ENCODE measurements around the gene LYPLA2. TPM values are rescaled to one million over a fixed set of nuclear protein-coding genes. Genes with fewer than 3 reads are reported as not detected.
"Not testable (repeated sequence)": the region's sequence is repeated elsewhere in the genome, so short reads cannot be mapped to it uniquely, and the experiment has no call there.

Gene LYPLA2
- total RNA-seq, 1 donor from 2014 or later = 21.9 TPM

- peak overlapping the region; percentile 98 for H3K27ac ChIP-seq (ENCODE audit: low read depth, low read length)
- H3K36me3 ChIP-seq (ENCODE audit: control insufficient read depth in 3 of 3, insufficient read depth in 3 of 3, low read length in 3 of 3) = peaks cover 0 to 4% (median 0%) of the 10 kb centered on the region in 3 donors
- peak overlapping the region; percentile 68 to 100 (median 100) for H3K9ac ChIP-seq (ENCODE audit: low read depth in 1 of 3, low read length in 3 of 3)
- peak overlapping the region; percentile 67 to 96 (median 90) for H3K4me3 ChIP-seq (ENCODE audit: low read length in 3 of 3)
- H3K4me1 ChIP-seq (ENCODE audit: control insufficient read depth in 3 of 3, insufficient read depth in 3 of 3, low read length in 3 of 3) = peaks cover 9 to 17% (median 11%) of the 10 kb centered on the region in 3 donors
- no peaks in the 10 kb centered on the region for H3K27me3 ChIP-seq (ENCODE audit: control insufficient read depth in 3 of 3, insufficient read depth in 3 of 3, low read length in 3 of 3)
- no peaks in the 10 kb centered on the region for H3K9me3 ChIP-seq (ENCODE audit: control insufficient read depth in 3 of 3, low read length in 3 of 3)
Measured at GRCh38 chr1:23825762-23826522, 35.0 kb downstream of the LYPLA2 start.

GRCh38 chr1:23826590-23826989 is 35.6 kb downstream of the LYPLA2 start:
- peaks cover 9 to 17% (median 11%) of the 10 kb centered on the region in 3 donors for H3K4me1 ChIP-seq (ENCODE audit: control insufficient read depth in 3 of 3, insufficient read depth in 3 of 3, low read length in 3 of 3)
- H3K9me3 ChIP-seq (ENCODE audit: control insufficient read depth in 3 of 3, low read length in 3 of 3); H3K9ac ChIP-seq (ENCODE audit: low read depth in 1 of 3, low read length in 3 of 3); H3K27ac ChIP-seq (ENCODE audit: low read depth, low read length); H3K36me3 ChIP-seq (ENCODE audit: control insufficient read depth in 3 of 3, insufficient read depth in 3 of 3, low read length in 3 of 3); H3K4me3 ChIP-seq (ENCODE audit: low read length in 3 of 3); H3K27me3 ChIP-seq (ENCODE audit: control insufficient read depth in 3 of 3, insufficient read depth in 3 of 3, low read length in 3 of 3): not testable (repeated sequence)

- Histone ChIP-seq H3K27ac (ENCODE audit: low read depth, low read length) (no peak overlapping the region), H3K9ac (ENCODE audit: low read depth in 1 of 3, low read length in 3 of 3) (no peak overlapping the region), H3K27me3 (ENCODE audit: control insufficient read depth in 3 of 3, insufficient read depth in 3 of 3, low read length in 3 of 3) (no peaks in the 10 kb centered on the region), H3K9me3 (ENCODE audit: control insufficient read depth in 3 of 3, low read length in 3 of 3) (no peaks in the 10 kb centered on the region), H3K4me1 (ENCODE audit: control insufficient read depth in 3 of 3, insufficient read depth in 3 of 3, low read length in 3 of 3) (peaks cover 9 to 12% (median 11%) of the 10 kb centered on the region in 3 donors), H3K4me3 (ENCODE audit: low read length in 3 of 3) (no peak overlapping the region), H3K36me3 (ENCODE audit: control insufficient read depth in 3 of 3, insufficient read depth in 3 of 3, low read length in 3 of 3) (peaks cover 0 to 4% (median 0%) of the 10 kb centered on the region in 3 donors)
Measured at GRCh38 chr1:23827717-23828116, 36.8 kb downstream of the LYPLA2 start.

GRCh38 chr1:23834156-23834555 is 43.2 kb downstream of the LYPLA2 start:
- not testable (repeated sequence) for H3K27ac ChIP-seq (ENCODE audit: low read depth, low read length); H3K9ac ChIP-seq (ENCODE audit: low read depth in 1 of 3, low read length in 3 of 3); H3K27me3 ChIP-seq (ENCODE audit: control insufficient read depth in 3 of 3, insufficient read depth in 3 of 3, low read length in 3 of 3); H3K4me1 ChIP-seq (ENCODE audit: control insufficient read depth in 3 of 3, insufficient read depth in 3 of 3, low read length in 3 of 3); H3K9me3 ChIP-seq (ENCODE audit: control insufficient read depth in 3 of 3, low read length in 3 of 3); H3K4me3 ChIP-seq (ENCODE audit: low read length in 3 of 3); H3K36me3 ChIP-seq (ENCODE audit: control insufficient read depth in 3 of 3, insufficient read depth in 3 of 3, low read length in 3 of 3)

- no peaks in the 10 kb centered on the region for H3K9me3 ChIP-seq (ENCODE audit: control insufficient read depth in 3 of 3, low read length in 3 of 3)
- no peaks in the 10 kb centered on the region for H3K36me3 ChIP-seq (ENCODE audit: control insufficient read depth in 3 of 3, insufficient read depth in 3 of 3, low read length in 3 of 3)
- H3K27ac ChIP-seq (ENCODE audit: low read depth, low read length) = no peak overlapping the region
- H3K4me3 ChIP-seq (ENCODE audit: low read length in 3 of 3) = no peak overlapping the region
- peaks cover 4 to 9% (median 4%) of the 10 kb centered on the region in 3 donors for H3K4me1 ChIP-seq (ENCODE audit: control insufficient read depth in 3 of 3, insufficient read depth in 3 of 3, low read length in 3 of 3)
- H3K9ac ChIP-seq (ENCODE audit: low read depth in 1 of 3, low read length in 3 of 3) = no peak overlapping the region
- no peaks in the 10 kb centered on the region for H3K27me3 ChIP-seq (ENCODE audit: control insufficient read depth in 3 of 3, insufficient read depth in 3 of 3, low read length in 3 of 3)
Measured at GRCh38 chr1:23836037-23836436, 45.1 kb downstream of the LYPLA2 start.

- H3K4me3 ChIP-seq (ENCODE audit: low read length in 3 of 3) = peak overlapping the region in 2 of 3 donors; percentile 60 to 68
Measured at GRCh38 chr1:23837908-23838307, 47.0 kb downstream of the LYPLA2 start.

GRCh38 chr1:23838401-23838866 is 47.5 kb downstream of the LYPLA2 start:
- no peaks in the 10 kb centered on the region for H3K27me3 ChIP-seq (ENCODE audit: control insufficient read depth in 3 of 3, insufficient read depth in 3 of 3, low read length in 3 of 3)
- no peaks in the 10 kb centered on the region for H3K36me3 ChIP-seq (ENCODE audit: control insufficient read depth in 3 of 3, insufficient read depth in 3 of 3, low read length in 3 of 3)
- H3K9ac ChIP-seq (ENCODE audit: low read depth in 1 of 3, low read length in 3 of 3) = peak overlapping the region in 2 of 3 donors; percentile 50 to 62
- H3K9me3 ChIP-seq (ENCODE audit: control insufficient read depth in 3 of 3, low read length in 3 of 3) = no peaks in the 10 kb centered on the region
- peak overlapping the region; percentile 60 to 71 (median 68) for H3K4me3 ChIP-seq (ENCODE audit: low read length in 3 of 3)
- H3K27ac ChIP-seq (ENCODE audit: low read depth, low read length) = no peak overlapping the region
- H3K4me1 ChIP-seq (ENCODE audit: control insufficient read depth in 3 of 3, insufficient read depth in 3 of 3, low read length in 3 of 3) = peaks cover 4 to 9% (median 4%) of the 10 kb centered on the region in 3 donors

More at GRCh38 chr1:23837908-23838307, 47.0 kb downstream of the LYPLA2 start:
- Histone ChIP-seq H3K9ac (ENCODE audit: low read depth in 1 of 3, low read length in 3 of 3) (peak overlapping the region in 1 of 3 donors; percentile 50), H3K4me1 (ENCODE audit: control insufficient read depth in 3 of 3, insufficient read depth in 3 of 3, low read length in 3 of 3) (peaks cover 4 to 9% (median 4%) of the 10 kb centered on the region in 3 donors), H3K27ac (ENCODE audit: low read depth, low read length) (no peak overlapping the region), H3K36me3 (ENCODE audit: control insufficient read depth in 3 of 3, insufficient read depth in 3 of 3, low read length in 3 of 3) (no peaks in the 10 kb centered on the region), H3K9me3 (ENCODE audit: control insufficient read depth in 3 of 3, low read length in 3 of 3) (no peaks in the 10 kb centered on the region), H3K27me3 (ENCODE audit: control insufficient read depth in 3 of 3, insufficient read depth in 3 of 3, low read length in 3 of 3) (no peaks in the 10 kb centered on the region)

GRCh38 chr1:23843644-23844043 is 52.7 kb downstream of the LYPLA2 start:
- Histone ChIP-seq H3K9me3 (ENCODE audit: control insufficient read depth in 3 of 3, low read length in 3 of 3) (no peaks in the 10 kb centered on the region), H3K9ac (ENCODE audit: low read depth in 1 of 3, low read length in 3 of 3) (no peak overlapping the region), H3K27ac (ENCODE audit: low read depth, low read length) (no peak overlapping the region), H3K36me3 (ENCODE audit: control insufficient read depth in 3 of 3, insufficient read depth in 3 of 3, low read length in 3 of 3) (peaks cover 5 to 17% (median 6%) of the 10 kb centered on the region in 3 donors), H3K27me3 (ENCODE audit: control insufficient read depth in 3 of 3, insufficient read depth in 3 of 3, low read length in 3 of 3) (no peaks in the 10 kb centered on the region), H3K4me3 (ENCODE audit: low read length in 3 of 3) (no peak overlapping the region), H3K4me1 (ENCODE audit: control insufficient read depth in 3 of 3, insufficient read depth in 3 of 3, low read length in 3 of 3) (peaks cover 10 to 19% (median 16%) of the 10 kb centered on the region in 3 donors)
